Stimulated activated CD4-positive, alpha-beta T cell treated with anti-CD3 and anti-CD28 coated beads, Interleukin-4, amount 100 ng/mL, for 48 hours (primary cell): ENCODE measurements around the gene PRSS16.
A peak's percentile ranks its signal among the peaks of the same experiment; 100 is the strongest.
"Not testable (repeated sequence)": the region's sequence is repeated elsewhere in the genome, so short reads cannot be mapped to it uniquely, and the experiment has no call there.

Experiments
- DNase-seq, 2 donors: peaks; one replicate each; pipeline ENCODE4 v3.0.0-alpha.2; 2020; ENCODE audit warnings: low read depth in 2 of 2

Gene PRSS16

GRCh38 chr6:27242589-27243265 lies 4.8 kb upstream of the PRSS16 start:
- DNase-seq, result no peak

GRCh38 chr6:27248783-27249182 lies 1.3 kb downstream of the PRSS16 start:
- no peak for DNase-seq

- DNase-seq, result no peak
Observed at GRCh38 chr6:27250277-27251111, 3.0 kb downstream of the PRSS16 start.

GRCh38 chr6:27251112-27251605 lies 3.7 kb downstream of the PRSS16 start:
- DNase-seq, result peak; percentile 58 to 65

GRCh38 chr6:27251606-27252251 lies 4.2 kb downstream of the PRSS16 start:
- peak; percentile 54 to 65 for DNase-seq

GRCh38 chr6:27254566-27254965 lies 7.1 kb downstream of the PRSS16 start:
- no peak for DNase-seq

GRCh38 chr6:27255866-27256265 lies 8.4 kb downstream of the PRSS16 start:
- no peak for DNase-seq

- no peak for DNase-seq
Observed at GRCh38 chr6:27260369-27260768, 12.9 kb downstream of the PRSS16 start.

GRCh38 chr6:27260836-27261375 lies 13.4 kb downstream of the PRSS16 start:
- no peak for DNase-seq

- no peak for DNase-seq
Observed at GRCh38 chr6:27263886-27264285, 16.4 kb downstream of the PRSS16 start.

GRCh38 chr6:27267003-27267402 lies 19.5 kb downstream of the PRSS16 start:
- not testable (repeated sequence) for DNase-seq

GRCh38 chr6:27267857-27268434 lies 20.4 kb downstream of the PRSS16 start:
- no peak for DNase-seq

GRCh38 chr6:27268803-27269202 lies 21.3 kb downstream of the PRSS16 start:
- DNase-seq, result no peak

GRCh38 chr6:27273783-27274182 lies 26.3 kb downstream of the PRSS16 start:
- DNase-seq, result no peak

- DNase-seq, result peak in 1 of 2 donors; percentile 29
Observed at GRCh38 chr6:27275025-27275956, 27.8 kb downstream of the PRSS16 start.

GRCh38 chr6:27279513-27280063 lies 32.1 kb downstream of the PRSS16 start:
- no peak for DNase-seq

GRCh38 chr6:27280064-27280539 lies 32.6 kb downstream of the PRSS16 start:
- DNase-seq, result peak in 1 of 2 donors; percentile 29

GRCh38 chr6:27280540-27281000 lies 33.1 kb downstream of the PRSS16 start:
- no peak for DNase-seq

GRCh38 chr6:27281105-27281539 lies 33.6 kb downstream of the PRSS16 start:
- no peak for DNase-seq

- no peak for DNase-seq
Observed at GRCh38 chr6:27281569-27281968, 34.1 kb downstream of the PRSS16 start.
